A549 (cell line): ENCODE measurements around the gene CBFA2T3. TPM values are rescaled to one million over a fixed set of nuclear protein-coding genes. Genes with fewer than 3 reads are reported as not detected.

Experiments
- ATAC-seq, 2 experiments: fragments of 200-7000 bp in 1 of 2; fragments of >200 bp in 1 of 2; cut with Nextera tagmentation in 1 of 2; cut with Tn5 transposase in 1 of 2; 3 replicates each; pipeline versions ENCODE4 v1.8.0 to v1.9.1; 2018 to 2020; ENCODE audit warnings: mild to moderate bottlenecking in 1 of 2, moderate library complexity in 1 of 2
- CTCF ChIA-PET: fragments of 300-600 bp; sonication (Branson Sonifier 250); formaldehyde crosslinking; extraction: SDS; loops from one replicate; lab custom pipeline; 2021; ENCODE audit warnings: antibody characterized with exemption, inconsistent platforms; lab: Yijun Ruan, JAX
- POLR2A ChIA-PET: fragments of 350-600 bp; formaldehyde crosslinking; extraction: SDS; loops from one replicate; lab custom pipeline; 2021; ENCODE audit warnings: antibody characterized with exemption, inconsistent platforms; lab: Yijun Ruan, JAX
- DNase-seq, 2 experiments: peaks; one replicate each; pipeline versions ENCODE4 v3.0.0 to v3.0.0-alpha.2; 2011 to 2016; ENCODE audit warnings: low read depth in 1 of 2, low spot score in 1 of 2
- FAIRE-seq: peaks from 2 replicates; lab custom pipeline; 2011; peaks lifted over from hg19 to GRCh38; lab: Jason Lieb, UNC
- H3K27ac ChIP-seq, 2 experiments: fragments of >200 bp; sonication (Bioruptor Twin); formaldehyde crosslinking; 3 replicates each; pipeline ENCODE4 v1.5.1; 2016 to 2017
- H3K4me1 ChIP-seq: fragments of >200 bp; sonication (Bioruptor Twin); formaldehyde crosslinking; 3 replicates; pipeline ENCODE4 v1.6.1; 2016
- H3K4me2 ChIP-seq: fragments of >200 bp; sonication (Bioruptor Twin); formaldehyde crosslinking; 3 replicates; pipeline ENCODE4 v1.6.1; 2016
- H3K4me3 ChIP-seq: fragments of >200 bp; sonication (Bioruptor Twin); formaldehyde crosslinking; 3 replicates; pipeline ENCODE4 v1.5.1; 2016
- H3K9me3 ChIP-seq: fragments of >200 bp; sonication (Bioruptor Twin); formaldehyde crosslinking; 3 replicates; pipeline ENCODE4 v1.6.1; 2016
- BCL3 ChIP-seq: fragments of >200 bp; sonication (Bioruptor Twin); formaldehyde crosslinking; IDR thresholded peaks from 3 replicates; pipeline ENCODE4 v1.6.1; 2016
- CHD4 ChIP-seq: fragments of 200-600 bp; sonication (generic); IDR thresholded peaks from 2 replicates; pipeline ENCODE4 v1.6.1; 2016; ENCODE audit warnings: antibody characterized with exemption, mild to moderate bottlenecking, borderline replicate concordance
- CTCF ChIP-seq: fragments of >200 bp; sonication (Bioruptor Twin); formaldehyde crosslinking; IDR thresholded peaks from 3 replicates; pipeline ENCODE4 v1.5.1; 2016
- FOSB ChIP-seq: fragments of 250-450 bp; sonication (Bioruptor Pico); IDR thresholded peaks from 2 replicates; pipeline ENCODE4 v1.5.0; 2020; ENCODE audit warnings: mild to moderate bottlenecking, moderate library complexity
- GATA3 ChIP-seq: IDR thresholded peaks from 2 replicates; pipeline ENCODE4 v1.6.1; 2012; ENCODE audit warnings: borderline replicate concordance
- HDAC2 ChIP-seq: fragments of 200-600 bp; sonication (generic); IDR thresholded peaks from 2 replicates; pipeline ENCODE4 v1.6.1; 2016
- HES2 ChIP-seq: fragments of >200 bp; sonication (Bioruptor Twin); formaldehyde crosslinking; IDR thresholded peaks from 2 replicates; pipeline ENCODE4 v1.6.1; 2016
- HEYL ChIP-seq: fragments of 250-450 bp; sonication (Bioruptor Pico); IDR thresholded peaks from 2 replicates; pipeline ENCODE4 v1.8.0; 2021; ENCODE audit warnings: mild to moderate bottlenecking, moderate library complexity
- HOXA7 ChIP-seq: fragments of 250-450 bp; sonication (Bioruptor Pico); IDR thresholded peaks from 2 replicates; pipeline ENCODE4 v1.5.0; 2020; ENCODE audit warnings: mild to moderate bottlenecking, moderate library complexity
- HOXB13 ChIP-seq: fragments of 250-450 bp; sonication (Bioruptor Pico); IDR thresholded peaks from 2 replicates; pipeline ENCODE4 v1.5.0; 2020; ENCODE audit warnings: low read depth, mild to moderate bottlenecking, moderate library complexity
- JUN ChIP-seq, 2 experiments: fragments of >200 bp; sonication (Bioruptor Twin); formaldehyde crosslinking; IDR thresholded peaks; 2 replicates in 1 of 2; 3 replicates in 1 of 2; pipeline ENCODE4 v1.6.1; 2016 to 2017
- JUNB ChIP-seq: fragments of >200 bp; sonication (Bioruptor Twin); formaldehyde crosslinking; IDR thresholded peaks from 2 replicates; pipeline ENCODE4 v1.6.1; 2016
- MAZ ChIP-seq: fragments of 150-350 bp; IDR thresholded peaks from 2 replicates; pipeline ENCODE4 v1.6.1; 2014; ENCODE audit warnings: antibody characterized with exemption, low read depth, low read length, borderline replicate concordance
- NPAS2 ChIP-seq: fragments of 250-450 bp; sonication (Bioruptor Pico); IDR thresholded peaks from 2 replicates; pipeline ENCODE4 v1.8.0; 2022; ENCODE audit warnings: mild to moderate bottlenecking, moderate library complexity, borderline replicate concordance
- NR3C1 ChIP-seq: fragments of >200 bp; sonication (Bioruptor Twin); formaldehyde crosslinking; IDR thresholded peaks from 3 replicates; pipeline ENCODE4 v1.6.1; 2017
- PHF8 ChIP-seq: fragments of 200-600 bp; sonication (generic); IDR thresholded peaks from 2 replicates; pipeline ENCODE4 v1.6.1; 2016; ENCODE audit warnings: low read depth, mild to moderate bottlenecking, antibody characterized with exemption, moderate library complexity, borderline replicate concordance
- POLR2A ChIP-seq: IDR thresholded peaks from 2 replicates; pipeline ENCODE4 v1.6.1; 2012; ENCODE audit warnings: mild to moderate bottlenecking, low read length
- POLR2AphosphoS2 ChIP-seq: conservative IDR thresholded peaks from 2 replicates; pipeline ENCODE4 v1.6.1; 2012; ENCODE audit warnings: low read length, improper control_type of control experiment, inconsistent platforms
- RAD21 ChIP-seq, 2 experiments: fragments of >200 bp in 1 of 2; sonication (Bioruptor Twin) in 1 of 2; formaldehyde crosslinking in 1 of 2; IDR thresholded peaks in 1 of 2; conservative IDR thresholded peaks in 1 of 2; 2 replicates in 1 of 2; 3 replicates in 1 of 2; pipeline ENCODE4 v1.6.1; 2012 to 2018; ENCODE audit warnings: inconsistent platforms in 1 of 2
- REST ChIP-seq: fragments of 200-600 bp; sonication (generic); IDR thresholded peaks from 2 replicates; pipeline ENCODE4 v1.6.1; 2016; ENCODE audit warnings: antibody characterized with exemption, mild to moderate bottlenecking, moderate library complexity
- RFX5 ChIP-seq: fragments of 450-650 bp; IDR thresholded peaks from 2 replicates; pipeline ENCODE4 v1.7.1; 2014; ENCODE audit warnings: antibody characterized with exemption, mild to moderate bottlenecking, moderate library complexity
- RNF2 ChIP-seq: fragments of 200-600 bp; sonication (generic); IDR thresholded peaks from 2 replicates; pipeline ENCODE4 v1.6.1; 2016; ENCODE audit warnings: low read depth, mild to moderate bottlenecking, antibody characterized with exemption, moderate library complexity, borderline replicate concordance
- TFCP2L1 ChIP-seq: fragments of 250-450 bp; sonication (Bioruptor Pico); IDR thresholded peaks from 2 replicates; pipeline ENCODE4 v1.5.0; 2021; ENCODE audit warnings: mild to moderate bottlenecking
- TP53 ChIP-seq: fragments of 250-450 bp; sonication (Bioruptor Pico); IDR thresholded peaks from 2 replicates; pipeline ENCODE4 v1.5.0; 2021; ENCODE audit warnings: mild to moderate bottlenecking, moderate library complexity
- WGBS: methylation state at CpG from one replicate; pipeline ENCODE4 v1.1.6; 2017; ENCODE audit errors: missing lambda C conversion rate; 5-methylcytosine and 5-hydroxymethylcytosine counted together
- polyA plus RNA-seq, 4 experiments: library from polyadenylated mRNA; depleted of rRNA in 3 of 4; stranded (reverse); fragments of >200 nt; fragmentation: RNase III in 1 of 4; extraction: RNeasy Plus Mini Kit Qiagen cat#74134 plus additional on column Dnase treatment in 1 of 4; gene quantifications; 2 replicates in 3 of 4; 3 replicates in 1 of 4; pipeline ENCODE4 v1.2.3, GENCODE V29; 2011 to 2017
- TF ChIP-seq, protein P1 (sequence below): fragments of 250-450 bp; sonication (Bioruptor Pico); IDR thresholded peaks from 2 replicates; pipeline ENCODE4 v1.5.0; 2021; ENCODE audit warnings: mild to moderate bottlenecking, moderate library complexity, borderline replicate concordance
- TF ChIP-seq, protein P2 (sequence below): fragments of 150-350 bp; IDR thresholded peaks from 2 replicates; pipeline ENCODE4 v1.6.1; 2014; ENCODE audit warnings: low read depth, mild to moderate bottlenecking, low read length

CBFA2T3 gene
- polyA plus RNA-seq, 2 of the 4 experiments (the other 2 are of a cell fraction), result 0.08 TPM; not detected in 1

DNA sequence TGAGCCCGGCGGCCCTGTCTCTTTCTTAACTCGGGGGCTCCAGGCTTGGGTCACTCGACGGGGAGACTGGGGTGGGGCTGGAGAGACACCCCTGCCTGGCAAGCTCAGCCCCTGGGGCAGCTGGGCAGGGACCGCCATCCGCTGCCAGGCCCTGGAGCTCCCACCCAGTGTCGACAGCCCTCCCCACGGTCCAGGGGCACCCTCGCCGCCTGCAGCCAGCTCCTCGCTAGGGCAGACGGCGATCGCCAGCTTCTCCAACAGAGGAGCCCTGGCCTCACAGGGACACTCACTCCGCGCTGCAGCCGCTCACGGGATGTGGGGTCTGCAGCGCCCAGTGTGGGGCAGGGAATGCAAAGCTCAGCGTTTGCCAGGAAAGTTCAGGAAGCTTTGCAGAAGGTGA, 149.3 kb downstream of the CBFA2T3 start:
- Histone ChIP-seq H3K27ac (no peak overlapping the region), H3K4me2 (no peak overlapping the region), H3K4me1 (no peaks in the 10 kb centered on the region), H3K9me3 (no peaks in the 10 kb centered on the region), H3K4me3 (no peak overlapping the region)
- ChIA-PET POLR2A (no interaction called here), CTCF (interaction anchor here (0.8 to 3.9 kb wide), 5 partner anchors 11 to 91 kb away, joined by 3 to 27 read pairs (median 5); no protein-coding TSS in a partner anchor)
- 93% methylated on average over 21 of the region's 21 CpGs for WGBS
- ATAC-seq (no peak), FAIRE-seq (no peak), DNase-seq (no peak)
- TF ChIP-seq BCL3 (no peak), RFX5 (no peak), HOXA7 (CRISPR knock-in tag) (no peak), FOSB (CRISPR knock-in tag) (no peak), HOXB13 (CRISPR knock-in tag) (no peak), JUNB (no peak), POLR2AphosphoS2 (no peak), PHF8 (no peak), HES2 (no peak), NPAS2 (CRISPR knock-in tag) (no peak), HEYL (CRISPR knock-in tag) (no peak), RNF2 (no peak)
- TF ChIP-seq, protein P1, sequence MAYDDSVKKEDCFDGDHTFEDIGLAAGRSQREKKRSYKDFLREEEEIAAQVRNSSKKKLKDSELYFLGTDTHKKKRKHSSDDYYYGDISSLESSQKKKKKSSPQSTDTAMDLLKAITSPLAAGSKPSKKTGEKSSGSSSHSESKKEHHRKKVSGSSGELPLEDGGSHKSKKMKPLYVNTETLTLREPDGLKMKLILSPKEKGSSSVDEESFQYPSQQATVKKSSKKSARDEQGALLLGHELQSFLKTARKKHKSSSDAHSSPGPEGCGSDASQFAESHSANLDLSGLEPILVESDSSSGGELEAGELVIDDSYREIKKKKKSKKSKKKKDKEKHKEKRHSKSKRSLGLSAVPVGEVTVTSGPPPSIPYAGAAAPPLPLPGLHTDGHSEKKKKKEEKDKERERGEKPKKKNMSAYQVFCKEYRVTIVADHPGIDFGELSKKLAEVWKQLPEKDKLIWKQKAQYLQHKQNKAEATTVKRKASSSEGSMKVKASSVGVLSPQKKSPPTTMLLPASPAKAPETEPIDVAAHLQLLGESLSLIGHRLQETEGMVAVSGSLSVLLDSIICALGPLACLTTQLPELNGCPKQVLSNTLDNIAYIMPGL (CRISPR knock-in tag), result no peak

- Histone ChIP-seq H3K4me1 (no peaks in the 10 kb centered on the region), H3K9me3 (no peaks in the 10 kb centered on the region), H3K4me2 (no peak overlapping the region), H3K27ac (no peak overlapping the region), H3K4me3 (no peak overlapping the region)
- ChIA-PET POLR2A (no interaction called here), CTCF (interaction anchor here (0.8 to 3.9 kb wide), 5 partner anchors 10 to 39 kb away, joined by 3 to 27 read pairs (median 4); partner anchors contain the start of genes GALNS and TRAPPC2L)
- FAIRE-seq (no peak), ATAC-seq (no peak; a peak in 1 of 6 replicates), DNase-seq (no peak)
- WGBS, result 87% methylated on average over 15 of the region's 26 CpGs
- TF ChIP-seq TFCP2L1 (no peak), POLR2A (no peak), GATA3 (no peak), JUN (IDR thresholded peaks at IDR 0.05) (no peak), TP53 (no peak), HEYL (CRISPR knock-in tag) (no peak), REST (no peak), PHF8 (no peak), NPAS2 (CRISPR knock-in tag) (no peak), MAZ (no peak), CHD4 (no peak), RAD21 (conservative IDR thresholded peaks at IDR 0.05 in 1 of 2, IDR thresholded peaks at IDR 0.05 in 1 of 2) (no peak), FOSB (CRISPR knock-in tag) (no peak), RFX5 (no peak), NR3C1 (no peak), CTCF (no peak), HDAC2 (no peak)
- TF ChIP-seq, protein P2, sequence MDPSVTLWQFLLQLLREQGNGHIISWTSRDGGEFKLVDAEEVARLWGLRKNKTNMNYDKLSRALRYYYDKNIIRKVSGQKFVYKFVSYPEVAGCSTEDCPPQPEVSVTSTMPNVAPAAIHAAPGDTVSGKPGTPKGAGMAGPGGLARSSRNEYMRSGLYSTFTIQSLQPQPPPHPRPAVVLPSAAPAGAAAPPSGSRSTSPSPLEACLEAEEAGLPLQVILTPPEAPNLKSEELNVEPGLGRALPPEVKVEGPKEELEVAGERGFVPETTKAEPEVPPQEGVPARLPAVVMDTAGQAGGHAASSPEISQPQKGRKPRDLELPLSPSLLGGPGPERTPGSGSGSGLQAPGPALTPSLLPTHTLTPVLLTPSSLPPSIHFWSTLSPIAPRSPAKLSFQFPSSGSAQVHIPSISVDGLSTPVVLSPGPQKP, result no peak
Observed at GRCh38 chr16:88826070-88826840, 150.8 kb downstream of the CBFA2T3 start.
